COLO668 (cell line): Measurements from ENCODE around the gene TANGO2.
A peak's percentile ranks its signal among the peaks of the same experiment; 100 is the strongest.

Experiments used
- DNase-seq: peaks from one replicate; lab custom pipeline; 2025; ENCODE audit not compliant: unreplicated experiment; lab: John Stamatoyannopoulos, UW

The TANGO2 gene

GRCh38 chr22:20011123-20011992 is 9.6 kb upstream of the TANGO2 start:
- DNase-seq = no peak

- no peak for DNase-seq
These were observed 8.7 kb upstream of the TANGO2 start for GRCh38 chr22:20011993-20012740.

- no peak for DNase-seq
These were observed 8.1 kb upstream of the TANGO2 start for GRCh38 chr22:20012741-20013331.

GRCh38 chr22:20013382-20013871 is 7.5 kb upstream of the TANGO2 start:
- DNase-seq = peak; percentile 34

- DNase-seq = no peak
These were observed 6.3 kb upstream of the TANGO2 start for GRCh38 chr22:20014526-20015186.

- DNase-seq = no peak
These were observed 5.7 kb upstream of the TANGO2 start for GRCh38 chr22:20015187-20015625.

GRCh38 chr22:20015971-20016733 is 4.8 kb upstream of the TANGO2 start:
- DNase-seq = peak; percentile 46

GRCh38 chr22:20016734-20017621 is 3.9 kb upstream of the TANGO2 start, which contains the start of gene ARVCF:
Gene ARVCF, minus strand, starts transcription at chr22:20016823. Its CDS starts 26,029 bp downstream, at chr22:19990794.
- DNase-seq = peak; percentile 94

- no peak for DNase-seq
These were observed 3.3 kb upstream of the TANGO2 start for GRCh38 chr22:20017622-20017958.

- no peak for DNase-seq
These were observed 2.9 kb upstream of the TANGO2 start for GRCh38 chr22:20018001-20018400.

- DNase-seq = no peak
These were observed 1.0 kb upstream of the TANGO2 start for GRCh38 chr22:20019661-20020532.

GRCh38 chr22:20021196-20022181 is 579 bp downstream of the TANGO2 start:
- peak; percentile 34 for DNase-seq

GRCh38 chr22:20022231-20022977 is 1.5 kb downstream of the TANGO2 start:
- no peak for DNase-seq

GRCh38 chr22:20022978-20023613 is 2.2 kb downstream of the TANGO2 start:
- no peak for DNase-seq

GRCh38 chr22:20024225-20024624 is 3.3 kb downstream of the TANGO2 start:
- no peak for DNase-seq
